Testis (tissue), 3 donors: ENCODE results near the gene ANKRD2. TPM values are rescaled to one million over a fixed set of nuclear protein-coding genes. Genes with fewer than 3 reads are reported as not detected.

ENCODE experiments used
- DNase-seq: peaks from one replicate; pipeline ENCODE4 v3.0.0-alpha.2; 2019
- H3K27ac ChIP-seq, 2 donors: fragments of 200-600 bp; sonication (generic); one replicate each; pipeline ENCODE4 v1.5.1; 2019
- H3K27me3 ChIP-seq: fragments of 200-600 bp; sonication (generic); one replicate; pipeline ENCODE4 v1.5.1; 2019
- H3K36me3 ChIP-seq: fragments of 200-600 bp; sonication (generic); one replicate; pipeline ENCODE4 v1.5.1; 2017; ENCODE audit warnings: low read depth; ENCODE audit errors: missing control alignments
- H3K4me1 ChIP-seq: fragments of 200-600 bp; sonication (generic); one replicate; pipeline ENCODE4 v1.5.1; 2019
- H3K4me3 ChIP-seq, 2 donors: fragments of 200-600 bp; sonication (generic); one replicate each; pipeline ENCODE4 v1.5.1; 2017 to 2019
- H3K9me3 ChIP-seq: fragments of 200-600 bp; sonication (generic); one replicate; pipeline ENCODE4 v1.5.1; 2017
- CTCF ChIP-seq, 3 experiments: fragments of 450-650 bp in 2 of 3; fragments of 200-600 bp in 1 of 3; sonication (generic) in 1 of 3; IDR thresholded peaks; one replicate each; pipeline ENCODE4 v1.5.1; 2016 to 2019; ENCODE audit warnings: antibody characterized with exemption in 3 of 3, mild to moderate bottlenecking in 2 of 3, moderate library complexity in 1 of 3
- POLR2A ChIP-seq: fragments of 450-650 bp; IDR thresholded peaks from one replicate; pipeline ENCODE4 v1.6.1; 2017; ENCODE audit warnings: antibody characterized with exemption, mild to moderate bottlenecking, moderate library complexity
- WGBS, 2 donors: methylation state at CpG; one replicate each; pipeline ENCODE4 v1.1.5; 2018; 5-methylcytosine and 5-hydroxymethylcytosine counted together
- intact Hi-C: fragments of 100-400 bp; cut with DNase I; formaldehyde crosslinking; loops from one replicate; pipeline ENCODE4 v1.15.1; 2023; ENCODE audit warnings: low total_unique reads
- polyA plus RNA-seq: library from polyadenylated mRNA; stranded (reverse); fragments of 350-450 nt; fragmentation: Illumina TruSeq; extraction: RNeasy Lipid Tissue Mini Kit (QIAGEN cat#74804); gene quantifications from one replicate; pipeline ENCODE4 v1.2.3, GENCODE V29; 2014; ENCODE audit warnings: low read depth, low replicate concordance; ENCODE audit not compliant: insufficient read depth
- total RNA-seq, 2 donors: library from RNA; depleted of rRNA; stranded (reverse); fragments of >200 nt; gene quantifications; one replicate each; pipeline ENCODE4 v1.2.3, GENCODE V29; 2016

Gene ANKRD2
- total and polyA plus RNA-seq, 3 donors from 2014 or later = 0.43 to 3.5 (median 1.9) TPM

GRCh38 chr10:97600616-97601015 is 28.0 kb downstream of the ANKRD2 start:
- TF ChIP-seq CTCF (IDR thresholded peaks at IDR 0.05) (no peak), POLR2A (no peak)
- H3K4me1 ChIP-seq = no peaks in the 10 kb centered on the region
- no peaks in the 10 kb centered on the region for H3K27me3 ChIP-seq
- WGBS, 2 donors = 90 to 94% methylated on average over 1 of the region's 1 CpG
- H3K27ac ChIP-seq = no peak overlapping the region
- no peaks in the 10 kb centered on the region for H3K36me3 ChIP-seq
- DNase-seq = no peak
- no peaks in the 10 kb centered on the region for H3K9me3 ChIP-seq
- H3K4me3 ChIP-seq = no peak overlapping the region
- intact Hi-C loops = no loop called here

- TF ChIP-seq POLR2A = no peak
- TF ChIP-seq CTCF (IDR thresholded peaks at IDR 0.05) = no peak
- 79 to 86% methylated on average over 20 to 21 of the region's 21 CpGs for WGBS, 2 donors
- Histone ChIP-seq H3K4me1 (no peaks in the 10 kb centered on the region), H3K27ac (no peak overlapping the region), H3K9me3 (no peaks in the 10 kb centered on the region), H3K4me3 (no peak overlapping the region), H3K36me3 (no peaks in the 10 kb centered on the region), H3K27me3 (no peaks in the 10 kb centered on the region)
- intact Hi-C loops = no loop called here
- DNase-seq = no peak
These were observed 29.0 kb downstream of the ANKRD2 start for GRCh38 chr10:97601268-97602215.

- no peaks in the 10 kb centered on the region for H3K36me3 ChIP-seq
- DNase-seq = no peak
- no peak overlapping the region for H3K27ac ChIP-seq
- no peaks in the 10 kb centered on the region for H3K9me3 ChIP-seq
- no peak overlapping the region for H3K4me3 ChIP-seq
- no peaks in the 10 kb centered on the region for H3K4me1 ChIP-seq
- no peak for TF ChIP-seq CTCF (IDR thresholded peaks at IDR 0.05)
- intact Hi-C loops = no loop called here
- 91 to 97% methylated on average over 5 of the region's 5 CpGs for WGBS, 2 donors
- H3K27me3 ChIP-seq = no peaks in the 10 kb centered on the region
These were observed 34.6 kb downstream of the ANKRD2 start for GRCh38 chr10:97607095-97607636.

GRCh38 chr10:97608991-97609561 is 36.5 kb downstream of the ANKRD2 start:
- H3K4me3 ChIP-seq = no peak overlapping the region
- DNase-seq = no peak
- no peaks in the 10 kb centered on the region for H3K9me3 ChIP-seq
- H3K4me1 ChIP-seq = no peaks in the 10 kb centered on the region
- intact Hi-C loops = no loop called here
- no peaks in the 10 kb centered on the region for H3K27me3 ChIP-seq
- H3K27ac ChIP-seq = no peak overlapping the region
- no peak for TF ChIP-seq CTCF (IDR thresholded peaks at IDR 0.05)
- TF ChIP-seq POLR2A = no peak
- no peaks in the 10 kb centered on the region for H3K36me3 ChIP-seq
- WGBS, 2 donors = 81 to 83% methylated on average over 11 to 13 of the region's 13 CpGs
